ENCODE data around the gene TPM1. TPM values are rescaled to one million over a fixed set of nuclear protein-coding genes. Genes with fewer than 3 reads are reported as not detected.

TPM1 gene
- total RNA-seq, 1 experiment from 2014 or later = 748 TPM

DNA sequence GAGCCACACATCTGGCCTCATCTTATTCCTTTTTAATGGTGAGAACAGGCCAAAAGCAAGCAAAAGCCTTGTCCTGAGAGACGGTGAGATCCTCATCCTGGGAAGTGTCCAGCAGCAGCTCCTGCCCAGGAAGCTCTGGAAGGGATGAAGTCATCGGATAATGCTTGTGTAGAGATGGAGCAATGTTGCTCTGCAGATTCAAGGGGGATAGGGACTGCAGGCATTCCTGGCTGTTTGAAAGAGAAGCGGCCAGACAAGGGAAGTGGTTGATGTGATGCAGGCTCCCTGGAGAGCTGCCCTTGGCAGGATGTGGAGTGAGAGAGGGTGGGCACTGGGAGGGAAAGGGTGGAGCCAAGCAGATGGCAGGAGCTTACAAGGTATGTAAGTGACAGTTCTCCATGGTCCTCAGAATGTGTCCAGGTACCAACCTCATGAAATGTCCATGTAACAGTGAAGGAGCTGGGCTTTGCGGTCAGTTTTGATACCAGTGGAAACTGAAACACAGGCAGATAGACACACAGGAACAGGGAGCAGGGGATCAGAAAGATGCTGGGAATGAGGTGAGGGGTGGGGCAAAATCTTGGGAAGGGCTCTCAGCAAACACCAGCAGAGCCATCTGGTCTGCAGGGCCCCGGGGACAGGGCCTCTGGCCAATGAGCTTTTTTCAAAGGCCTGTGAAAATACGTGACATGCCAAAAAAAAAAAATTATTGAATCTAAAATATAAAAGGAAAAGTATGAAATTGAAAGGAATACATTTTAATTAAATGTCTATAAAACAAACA, 46.9 kb downstream of the TPM1 start:
- H3K23me2 ChIP-seq (ENCODE audit: insufficient read length, low read depth, low read length, poor library complexity, severe bottlenecking) = no peaks in the 10 kb centered on the region
- no peaks in the 10 kb centered on the region; a peak in 1 of 7 replicates for H3K36me3 Mint-ChIP-seq (ENCODE audit: insufficient read depth in 1 of 3, low read depth in 3 of 3)
- no peaks in the 10 kb centered on the region for H3K27me3 ChIP-seq (ENCODE audit: insufficient read depth, low read length)
- H3K23ac ChIP-seq (ENCODE audit: insufficient read length, low read depth, low read length) = no peak overlapping the region
- H3K9ac ChIP-seq (ENCODE audit: extremely low read depth, insufficient read length, low read length) = no peak overlapping the region
- H3K4ac ChIP-seq (ENCODE audit: low read depth, low read length) = no peak overlapping the region
- no peak overlapping the region for H2BK20ac ChIP-seq (ENCODE audit: low read depth, low read length, poor library complexity, severe bottlenecking)
- peaks cover 50 to 52% of the 10 kb centered on the region in 2 experiments for H3K4me1 Mint-ChIP-seq
- no peak overlapping the region for H3K14ac ChIP-seq (ENCODE audit: insufficient read depth, low read length)
- H2BK12ac ChIP-seq (ENCODE audit: insufficient read length, low read depth, low read length) = no peak overlapping the region
- TF ChIP-seq, protein P1, sequence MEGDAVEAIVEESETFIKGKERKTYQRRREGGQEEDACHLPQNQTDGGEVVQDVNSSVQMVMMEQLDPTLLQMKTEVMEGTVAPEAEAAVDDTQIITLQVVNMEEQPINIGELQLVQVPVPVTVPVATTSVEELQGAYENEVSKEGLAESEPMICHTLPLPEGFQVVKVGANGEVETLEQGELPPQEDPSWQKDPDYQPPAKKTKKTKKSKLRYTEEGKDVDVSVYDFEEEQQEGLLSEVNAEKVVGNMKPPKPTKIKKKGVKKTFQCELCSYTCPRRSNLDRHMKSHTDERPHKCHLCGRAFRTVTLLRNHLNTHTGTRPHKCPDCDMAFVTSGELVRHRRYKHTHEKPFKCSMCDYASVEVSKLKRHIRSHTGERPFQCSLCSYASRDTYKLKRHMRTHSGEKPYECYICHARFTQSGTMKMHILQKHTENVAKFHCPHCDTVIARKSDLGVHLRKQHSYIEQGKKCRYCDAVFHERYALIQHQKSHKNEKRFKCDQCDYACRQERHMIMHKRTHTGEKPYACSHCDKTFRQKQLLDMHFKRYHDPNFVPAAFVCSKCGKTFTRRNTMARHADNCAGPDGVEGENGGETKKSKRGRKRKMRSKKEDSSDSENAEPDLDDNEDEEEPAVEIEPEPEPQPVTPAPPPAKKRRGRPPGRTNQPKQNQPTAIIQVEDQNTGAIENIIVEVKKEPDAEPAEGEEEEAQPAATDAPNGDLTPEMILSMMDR (conservative IDR thresholded peaks at IDR 0.05) = no peak
- no peaks in the 10 kb centered on the region for H3K27me3 Mint-ChIP-seq (ENCODE audit: low read depth)
- no peak overlapping the region for H4K91ac ChIP-seq (ENCODE audit: insufficient read length, low read depth, low read length)
- no CpG with 5 or more reads among the region's 6 CpGs for WGBS (ENCODE audit: extremely low coverage, insufficient read length, low lambda C conversion rate)
- peak overlapping the region; percentile 43 for H3K27ac ChIP-seq (ENCODE audit: insufficient read length, low read depth, low read length)
- H3K79me2 ChIP-seq (ENCODE audit: insufficient read depth, low read length) = no peaks in the 10 kb centered on the region
- H3K4me1 ChIP-seq (ENCODE audit: insufficient read depth, low read length) = peaks cover 20% of the 10 kb centered on the region; the same call in 1 of the 2 replicates
- H3T11ph ChIP-seq (ENCODE audit: low read length) = no peak overlapping the region
- H3K27ac Mint-ChIP-seq = peak overlapping the region; percentile 76 to 95 (median 88)
- H3K9me3 ChIP-seq (ENCODE audit: control insufficient read depth, low read depth, low read length) = no peaks in the 10 kb centered on the region
- H3K4me2 ChIP-seq (ENCODE audit: insufficient read depth, insufficient read length, low read length) = no peak overlapping the region
- no peak overlapping the region for H2BK120ac ChIP-seq (ENCODE audit: low read depth, low read length, poor library complexity, severe bottlenecking)
- H4K5ac ChIP-seq (ENCODE audit: insufficient read length, low read depth, low read length) = no peak overlapping the region
- H3K56ac ChIP-seq (ENCODE audit: insufficient read length, low read depth, low read length) = no peak overlapping the region
- H4K8ac ChIP-seq (replicated peaks; ENCODE audit: insufficient read length, low read depth, low read length) = no peak overlapping the region
- H3K9me3 Mint-ChIP-seq = no peaks in the 10 kb centered on the region; a peak in 1 of 5 replicates
- peak overlapping the region in 1 of 2 experiments; percentile 11; a peak in 2 of 5 replicates for H3K4me3 Mint-ChIP-seq
- no peak overlapping the region for H2AK5ac ChIP-seq (ENCODE audit: insufficient read length, low read length)
- no peaks in the 10 kb centered on the region for H3K79me1 ChIP-seq (ENCODE audit: insufficient read depth, low read depth, low read length, poor library complexity, severe bottlenecking)
- no peak overlapping the region for H3K18ac ChIP-seq (ENCODE audit: insufficient read length, low read depth, low read length)
- no peaks in the 10 kb centered on the region for H4K20me1 ChIP-seq (ENCODE audit: control insufficient read depth, insufficient read depth, insufficient read length)
- no peak overlapping the region for H2BK5ac ChIP-seq (ENCODE audit: insufficient read length, low read length)
- H2AFZ ChIP-seq (ENCODE audit: low read length) = no peak overlapping the region
- DNase-seq = peak; percentile 86
- no peak overlapping the region for H2BK15ac ChIP-seq (ENCODE audit: low read depth, low read length)

Data from H9 (cell line).